ENCODE measurements around the gene ANGPTL1. TPM values are rescaled to one million over a fixed set of nuclear protein-coding genes. Genes with fewer than 3 reads are reported as not detected.

ANGPTL1 gene
- total and polyA plus RNA-seq, 2 of the 13 experiments (the other 11 are each of a cell fraction or from before 2014, with no cell fraction given) = 2.9 to 9.3 TPM

GRCh38 chr1:178916448-178917174 is 45.7 kb upstream of the ANGPTL1 start (continued):
- TF ChIP-seq, protein P1, sequence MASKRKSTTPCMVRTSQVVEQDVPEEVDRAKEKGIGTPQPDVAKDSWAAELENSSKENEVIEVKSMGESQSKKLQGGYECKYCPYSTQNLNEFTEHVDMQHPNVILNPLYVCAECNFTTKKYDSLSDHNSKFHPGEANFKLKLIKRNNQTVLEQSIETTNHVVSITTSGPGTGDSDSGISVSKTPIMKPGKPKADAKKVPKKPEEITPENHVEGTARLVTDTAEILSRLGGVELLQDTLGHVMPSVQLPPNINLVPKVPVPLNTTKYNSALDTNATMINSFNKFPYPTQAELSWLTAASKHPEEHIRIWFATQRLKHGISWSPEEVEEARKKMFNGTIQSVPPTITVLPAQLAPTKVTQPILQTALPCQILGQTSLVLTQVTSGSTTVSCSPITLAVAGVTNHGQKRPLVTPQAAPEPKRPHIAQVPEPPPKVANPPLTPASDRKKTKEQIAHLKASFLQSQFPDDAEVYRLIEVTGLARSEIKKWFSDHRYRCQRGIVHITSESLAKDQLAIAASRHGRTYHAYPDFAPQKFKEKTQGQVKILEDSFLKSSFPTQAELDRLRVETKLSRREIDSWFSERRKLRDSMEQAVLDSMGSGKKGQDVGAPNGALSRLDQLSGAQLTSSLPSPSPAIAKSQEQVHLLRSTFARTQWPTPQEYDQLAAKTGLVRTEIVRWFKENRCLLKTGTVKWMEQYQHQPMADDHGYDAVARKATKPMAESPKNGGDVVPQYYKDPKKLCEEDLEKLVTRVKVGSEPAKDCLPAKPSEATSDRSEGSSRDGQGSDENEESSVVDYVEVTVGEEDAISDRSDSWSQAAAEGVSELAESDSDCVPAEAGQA (IDR thresholded peaks at IDR 0.05; ENCODE audit: low read depth) = no peak
- TF ChIP-seq, protein P1 (CRISPR knock-in tag; IDR thresholded peaks at IDR 0.05; ENCODE audit: borderline replicate concordance) = no peak
- TF ChIP-seq, protein P2, sequence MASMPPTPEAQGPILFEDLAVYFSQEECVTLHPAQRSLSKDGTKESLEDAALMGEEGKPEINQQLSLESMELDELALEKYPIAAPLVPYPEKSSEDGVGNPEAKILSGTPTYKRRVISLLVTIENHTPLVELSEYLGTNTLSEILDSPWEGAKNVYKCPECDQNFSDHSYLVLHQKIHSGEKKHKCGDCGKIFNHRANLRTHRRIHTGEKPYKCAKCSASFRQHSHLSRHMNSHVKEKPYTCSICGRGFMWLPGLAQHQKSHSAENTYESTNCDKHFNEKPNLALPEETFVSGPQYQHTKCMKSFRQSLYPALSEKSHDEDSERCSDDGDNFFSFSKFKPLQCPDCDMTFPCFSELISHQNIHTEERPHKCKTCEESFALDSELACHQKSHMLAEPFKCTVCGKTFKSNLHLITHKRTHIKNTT (CRISPR knock-in tag; IDR thresholded peaks at IDR 0.05) = no peak
- TF ChIP-seq, protein P3, sequence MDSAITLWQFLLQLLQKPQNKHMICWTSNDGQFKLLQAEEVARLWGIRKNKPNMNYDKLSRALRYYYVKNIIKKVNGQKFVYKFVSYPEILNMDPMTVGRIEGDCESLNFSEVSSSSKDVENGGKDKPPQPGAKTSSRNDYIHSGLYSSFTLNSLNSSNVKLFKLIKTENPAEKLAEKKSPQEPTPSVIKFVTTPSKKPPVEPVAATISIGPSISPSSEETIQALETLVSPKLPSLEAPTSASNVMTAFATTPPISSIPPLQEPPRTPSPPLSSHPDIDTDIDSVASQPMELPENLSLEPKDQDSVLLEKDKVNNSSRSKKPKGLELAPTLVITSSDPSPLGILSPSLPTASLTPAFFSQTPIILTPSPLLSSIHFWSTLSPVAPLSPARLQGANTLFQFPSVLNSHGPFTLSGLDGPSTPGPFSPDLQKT (CRISPR knock-in tag; IDR thresholded peaks at IDR 0.05; ENCODE audit: borderline replicate concordance) = no peak
- TF ChIP-seq POLR2A (IDR thresholded peaks at IDR 0.05; ENCODE audit: insufficient read depth in 1 of 2, low read depth in 2 of 2, low read length in 2 of 2) (peak; percentile 39 to 62; a peak in 2 of 4 replicates), IKZF1 (IDR thresholded peaks at IDR 0.05) (no peak), NPAS2 (CRISPR knock-in tag; IDR thresholded peaks at IDR 0.05; ENCODE audit: borderline replicate concordance) (no peak), ZSCAN31 (CRISPR knock-in tag; IDR thresholded peaks at IDR 0.05; ENCODE audit: low read depth) (no peak), ZNF30 (CRISPR knock-in tag; IDR thresholded peaks at IDR 0.05) (no peak), STAG1 (CRISPR knock-in tag; IDR thresholded peaks at IDR 0.05) (peak; percentile 16), SYNCRIP (IDR thresholded peaks at IDR 0.05; ENCODE audit: insufficient read depth, low read depth, low read length) (no peak), ZNF749 (CRISPR knock-in tag; IDR thresholded peaks at IDR 0.05; ENCODE audit: borderline replicate concordance) (no peak), SMAD1 (CRISPR knock-in tag; IDR thresholded peaks at IDR 0.05; ENCODE audit: borderline replicate concordance, low read depth) (no peak), TEAD3 (CRISPR knock-in tag; optimal IDR thresholded peaks at IDR 0.05; ENCODE audit: borderline replicate concordance) (peak; percentile 71), NCOA5 (CRISPR knock-in tag; IDR thresholded peaks at IDR 0.05) (no peak)
- TF ChIP-seq, protein P4, sequence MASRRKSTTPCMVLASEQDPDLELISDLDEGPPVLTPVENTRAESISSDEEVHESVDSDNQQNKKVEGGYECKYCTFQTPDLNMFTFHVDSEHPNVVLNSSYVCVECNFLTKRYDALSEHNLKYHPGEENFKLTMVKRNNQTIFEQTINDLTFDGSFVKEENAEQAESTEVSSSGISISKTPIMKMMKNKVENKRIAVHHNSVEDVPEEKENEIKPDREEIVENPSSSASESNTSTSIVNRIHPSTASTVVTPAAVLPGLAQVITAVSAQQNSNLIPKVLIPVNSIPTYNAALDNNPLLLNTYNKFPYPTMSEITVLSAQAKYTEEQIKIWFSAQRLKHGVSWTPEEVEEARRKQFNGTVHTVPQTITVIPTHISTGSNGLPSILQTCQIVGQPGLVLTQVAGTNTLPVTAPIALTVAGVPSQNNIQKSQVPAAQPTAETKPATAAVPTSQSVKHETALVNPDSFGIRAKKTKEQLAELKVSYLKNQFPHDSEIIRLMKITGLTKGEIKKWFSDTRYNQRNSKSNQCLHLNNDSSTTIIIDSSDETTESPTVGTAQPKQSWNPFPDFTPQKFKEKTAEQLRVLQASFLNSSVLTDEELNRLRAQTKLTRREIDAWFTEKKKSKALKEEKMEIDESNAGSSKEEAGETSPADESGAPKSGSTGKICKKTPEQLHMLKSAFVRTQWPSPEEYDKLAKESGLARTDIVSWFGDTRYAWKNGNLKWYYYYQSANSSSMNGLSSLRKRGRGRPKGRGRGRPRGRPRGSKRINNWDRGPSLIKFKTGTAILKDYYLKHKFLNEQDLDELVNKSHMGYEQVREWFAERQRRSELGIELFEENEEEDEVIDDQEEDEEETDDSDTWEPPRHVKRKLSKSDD (CRISPR knock-in tag; IDR thresholded peaks at IDR 0.05; ENCODE audit: low read depth) = no peak
- TF ChIP-seq, protein P5, sequence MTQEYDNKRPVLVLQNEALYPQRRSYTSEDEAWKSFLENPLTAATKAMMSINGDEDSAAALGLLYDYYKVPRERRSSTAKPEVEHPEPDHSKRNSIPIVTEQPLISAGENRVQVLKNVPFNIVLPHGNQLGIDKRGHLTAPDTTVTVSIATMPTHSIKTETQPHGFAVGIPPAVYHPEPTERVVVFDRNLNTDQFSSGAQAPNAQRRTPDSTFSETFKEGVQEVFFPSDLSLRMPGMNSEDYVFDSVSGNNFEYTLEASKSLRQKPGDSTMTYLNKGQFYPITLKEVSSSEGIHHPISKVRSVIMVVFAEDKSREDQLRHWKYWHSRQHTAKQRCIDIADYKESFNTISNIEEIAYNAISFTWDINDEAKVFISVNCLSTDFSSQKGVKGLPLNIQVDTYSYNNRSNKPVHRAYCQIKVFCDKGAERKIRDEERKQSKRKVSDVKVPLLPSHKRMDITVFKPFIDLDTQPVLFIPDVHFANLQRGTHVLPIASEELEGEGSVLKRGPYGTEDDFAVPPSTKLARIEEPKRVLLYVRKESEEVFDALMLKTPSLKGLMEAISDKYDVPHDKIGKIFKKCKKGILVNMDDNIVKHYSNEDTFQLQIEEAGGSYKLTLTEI (CRISPR knock-in tag; conservative IDR thresholded peaks at IDR 0.05) = no peak
